Common myeloid progenitor, CD34-positive (primary cell): ENCODE data around the gene CERKL.
A peak's percentile ranks its signal among the peaks of the same experiment; 100 is the strongest.

Experiments used
- CTCF ChIA-PET: fragments of 350-600 bp; sonication (Branson Sonifier 250); formaldehyde crosslinking; loops from one replicate; lab custom pipeline; 2021; ENCODE audit warnings: antibody characterized with exemption; lab: Charles Lee
- POLR2A ChIA-PET: fragments of 350-600 bp; sonication (Branson Sonifier 250); formaldehyde crosslinking; loops from one replicate; lab custom pipeline; 2021; ENCODE audit warnings: antibody characterized with exemption; lab: Charles Lee
- DNase-seq, 3 donors: peaks; one replicate each; pipeline versions ENCODE4 v3.0.0 to v3.0.0-alpha.2; 2013
- H3K27ac ChIP-seq, 2 experiments: 1 replicate in 1 of 2; 2 replicates in 1 of 2; pipeline ENCODE4 v1.7.0; 2013; ENCODE audit warnings: inconsistent platforms in 2 of 2, low read length in 2 of 2, mild to moderate bottlenecking in 2 of 2, low read depth in 1 of 2, moderate library complexity in 1 of 2; ENCODE audit not compliant: severe bottlenecking in 2 of 2, insufficient read depth in 1 of 2, poor library complexity in 1 of 2
- H3K27me3 ChIP-seq, 5 experiments: replicated peaks in 2 of 5; 1 replicate in 3 of 5; 2 replicates in 2 of 5; pipeline versions ENCODE4 v1.6.1 to v1.7.0; 2013; ENCODE audit warnings: low read length in 4 of 5, mild to moderate bottlenecking in 2 of 5, moderate library complexity in 2 of 5, inconsistent platforms in 1 of 5; ENCODE audit not compliant: insufficient read depth in 5 of 5, control insufficient read depth in 4 of 5
- H3K36me3 ChIP-seq, 4 experiments: 1 replicate in 2 of 4; 2 replicates in 2 of 4; pipeline versions ENCODE4 v1.6.1 to v1.7.0; 2013; ENCODE audit warnings: low read length in 3 of 4, control low read depth in 1 of 4, mild to moderate bottlenecking in 1 of 4; ENCODE audit not compliant: control insufficient read depth in 4 of 4, insufficient read depth in 4 of 4
- H3K4me1 ChIP-seq, 4 experiments: 1 replicate in 3 of 4; 2 replicates in 1 of 4; pipeline versions ENCODE4 v1.6.1 to v1.7.1; 2013; ENCODE audit warnings: low read length in 3 of 4, mild to moderate bottlenecking in 3 of 4, control low read depth in 1 of 4, inconsistent platforms in 1 of 4, moderate library complexity in 1 of 4; ENCODE audit not compliant: control insufficient read depth in 4 of 4, insufficient read depth in 4 of 4; ENCODE audit errors: control extremely low read depth in 1 of 4
- H3K4me3 ChIP-seq, 7 experiments: 1 replicate in 4 of 7; 2 replicates in 3 of 7; pipeline versions ENCODE4 v1.5.1 to v1.7.0; 2013; ENCODE audit warnings: mild to moderate bottlenecking in 7 of 7, low read length in 6 of 7, moderate library complexity in 6 of 7, inconsistent platforms in 2 of 7, low read depth in 2 of 7, control low read depth in 1 of 7; ENCODE audit not compliant: insufficient read depth in 4 of 7, control insufficient read depth in 1 of 7; ENCODE audit errors: extremely low read depth in 1 of 7
- H3K9me3 ChIP-seq, 5 experiments: 1 replicate in 4 of 5; 2 replicates in 1 of 5; pipeline versions ENCODE4 v1.6.1 to v1.7.1; 2013; ENCODE audit warnings: low read length in 4 of 5, mild to moderate bottlenecking in 2 of 5, inconsistent platforms in 1 of 5, low read depth in 1 of 5, moderate library complexity in 1 of 5; ENCODE audit not compliant: control insufficient read depth in 4 of 5, insufficient read depth in 2 of 5; ENCODE audit errors: control extremely low read depth in 1 of 5
- WGBS: methylation state at CpG from one replicate; pipeline ENCODE4 v1.1.5; 2013; ENCODE audit not compliant: insufficient coverage; 5-methylcytosine and 5-hydroxymethylcytosine counted together

The CERKL gene

GRCh38 chr2:181677912-181678586, 21.1 kb upstream of the CERKL start:
- no peak overlapping the region for H3K27ac ChIP-seq
- peaks cover 34 to 86% (median 63%) of the 10 kb centered on the region in 5 experiments for H3K27me3 ChIP-seq
- 11% methylated on average over 41 of the region's 41 CpGs for WGBS
- H3K9me3 ChIP-seq = peaks cover 0 to 8% (median 3%) of the 10 kb centered on the region in 5 experiments
- no peak overlapping the region for H3K4me3 ChIP-seq
- H3K36me3 ChIP-seq = no peaks in the 10 kb centered on the region
- DNase-seq = peak; percentile 81 to 93 (median 93)
- CTCF ChIA-PET = interaction anchor here (2.1 kb wide), 1 partner anchor 20 kb away, joined by 6 read pairs; no protein-coding TSS in a partner anchor
- H3K4me1 ChIP-seq = peaks cover 4 to 22% (median 20%) of the 10 kb centered on the region in 4 experiments
- POLR2A ChIA-PET = no interaction called here

- POLR2A ChIA-PET = no interaction called here
- no peak for DNase-seq
- H3K4me1 ChIP-seq = peaks cover 0 to 6% (median 3%) of the 10 kb centered on the region in 4 experiments
- peaks cover 15 to 71% (median 42%) of the 10 kb centered on the region in 5 experiments for H3K27me3 ChIP-seq
- H3K36me3 ChIP-seq = no peaks in the 10 kb centered on the region
- no peak overlapping the region for H3K4me3 ChIP-seq
- no CpG with 5 or more reads among the region's 4 CpGs for WGBS
- peaks cover 0 to 4% (median 3%) of the 10 kb centered on the region in 5 experiments for H3K9me3 ChIP-seq
- CTCF ChIA-PET = no interaction called here
- H3K27ac ChIP-seq = no peak overlapping the region
These were observed 18.3 kb upstream of the CERKL start for GRCh38 chr2:181675254-181675653.

GRCh38 chr2:181674461-181674860, 17.6 kb upstream of the CERKL start:
- peaks cover 9 to 63% (median 36%) of the 10 kb centered on the region in 5 experiments for H3K27me3 ChIP-seq
- H3K36me3 ChIP-seq = no peaks in the 10 kb centered on the region
- no peak for DNase-seq
- CTCF ChIA-PET = no interaction called here
- no peak overlapping the region for H3K4me3 ChIP-seq
- no peak overlapping the region for H3K27ac ChIP-seq
- peaks cover 0 to 4% (median 3%) of the 10 kb centered on the region in 5 experiments for H3K9me3 ChIP-seq
- H3K4me1 ChIP-seq = peaks cover 0 to 4% (median 2%) of the 10 kb centered on the region in 4 experiments
- POLR2A ChIA-PET = no interaction called here

- Histone ChIP-seq H3K9me3 (peaks cover 0 to 3% (median 0%) of the 10 kb centered on the region in 5 experiments), H3K4me1 (peaks cover 0 to 3% (median 2%) of the 10 kb centered on the region in 4 experiments), H3K36me3 (no peaks in the 10 kb centered on the region), H3K27ac (no peak overlapping the region), H3K27me3 (peaks cover 10 to 50% (median 29%) of the 10 kb centered on the region in 5 experiments), H3K4me3 (no peak overlapping the region)
- ChIA-PET POLR2A (interaction anchor here (0.6 kb wide), 1 partner anchor 989 kb away, joined by 3 read pairs; no protein-coding TSS in a partner anchor), CTCF (interaction anchor here (1.0 kb wide), 1 partner anchor 16 kb away, joined by 3 read pairs; no protein-coding TSS in a partner anchor)
- WGBS = no CpG with 5 or more reads among the region's 2 CpGs
- DNase-seq = no peak
These were observed 16.3 kb upstream of the CERKL start for GRCh38 chr2:181673173-181673572.

- Histone ChIP-seq H3K27ac (no peak overlapping the region), H3K27me3 (peaks cover 8 to 46% (median 22%) of the 10 kb centered on the region in 5 experiments), H3K4me1 (no peaks in the 10 kb centered on the region), H3K9me3 (peaks cover 0 to 3% (median 0%) of the 10 kb centered on the region in 5 experiments), H3K36me3 (no peaks in the 10 kb centered on the region), H3K4me3 (no peak overlapping the region)
- DNase-seq = no peak
- POLR2A ChIA-PET = interaction anchor here (0.6 kb wide), 1 partner anchor 990 kb away, joined by 3 read pairs; no protein-coding TSS in a partner anchor
- CTCF ChIA-PET = no interaction called here
These were observed 15.5 kb upstream of the CERKL start for GRCh38 chr2:181672255-181673008.

GRCh38 chr2:181670632-181671031, 13.7 kb upstream of the CERKL start:
- Histone ChIP-seq H3K9me3 (peaks cover 0 to 12% (median 3%) of the 10 kb centered on the region in 5 experiments), H3K4me3 (no peak overlapping the region), H3K4me1 (no peaks in the 10 kb centered on the region), H3K27ac (no peak overlapping the region), H3K27me3 (peaks cover 8 to 36% (median 19%) of the 10 kb centered on the region in 5 experiments), H3K36me3 (no peaks in the 10 kb centered on the region)
- ChIA-PET CTCF (interaction anchor here (0.7 to 2.0 kb wide), 2 partner anchors 12 to 15 kb away, joined by 3 to 7 read pairs; no protein-coding TSS in a partner anchor), POLR2A (no interaction called here)
- WGBS = no CpG with 5 or more reads among the region's 1 CpG
- DNase-seq = no peak
